HG02943 (cell line): ENCODE results near the gene FOXN1.

Experiments
- ATAC-seq: cut with Tn5 transposase; IDR thresholded peaks from one replicate; pipeline ENCODE4 v1.9.1; 2021; ENCODE audit warnings: mild to moderate bottlenecking, low read depth, moderate library complexity; ENCODE audit not compliant: unreplicated experiment

The FOXN1 gene

GRCh38 chr17:28477928-28478327 is 28.2 kb upstream of the FOXN1 start:
- ATAC-seq: no peak

DNA sequence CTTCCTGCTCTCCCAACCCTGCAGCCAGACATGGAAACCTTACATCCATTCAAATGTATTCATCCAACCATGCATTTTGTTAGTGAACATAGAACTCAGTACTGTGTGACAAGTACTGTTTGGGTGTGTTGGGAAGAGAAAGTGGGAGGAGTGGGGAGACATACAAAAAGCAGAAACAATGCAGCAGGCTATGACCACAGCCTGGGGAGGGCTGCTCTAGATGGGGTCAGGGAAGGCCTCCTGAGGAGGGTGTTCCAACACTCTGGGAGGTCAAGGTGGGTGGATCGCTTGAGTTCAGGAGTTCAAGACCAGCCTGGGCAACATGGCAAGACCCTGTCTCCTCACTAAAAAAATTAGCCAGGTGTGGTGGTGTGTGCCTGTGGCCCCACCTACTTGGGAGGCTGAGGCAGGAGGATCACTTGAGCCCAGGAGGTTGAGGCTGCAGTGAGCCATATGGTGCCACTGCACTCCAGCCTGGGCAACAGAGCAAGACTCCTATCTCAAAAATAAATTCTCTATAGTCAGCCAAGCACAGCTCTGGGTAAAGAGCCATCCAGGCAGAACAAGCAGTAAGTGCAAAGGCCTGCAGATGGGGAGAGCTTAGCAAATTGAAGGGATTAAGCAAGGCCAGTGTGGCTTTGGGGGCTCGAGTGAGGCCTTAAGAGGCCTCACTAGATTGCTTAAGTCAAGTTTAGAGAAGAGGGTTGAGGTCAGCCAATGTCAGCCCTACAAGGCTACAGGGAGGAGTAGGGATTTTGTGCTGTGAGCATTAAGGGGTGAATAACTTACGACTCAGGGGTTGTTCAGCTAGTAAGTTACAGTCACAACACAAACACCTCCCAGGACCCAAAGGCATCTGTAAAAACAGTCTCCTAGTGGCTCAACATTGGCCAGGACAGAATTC is 27.2 kb upstream of the FOXN1 start:
- no peak for ATAC-seq

GRCh38 chr17:28480278-28480677 is 25.9 kb upstream of the FOXN1 start:
- no peak for ATAC-seq

DNA sequence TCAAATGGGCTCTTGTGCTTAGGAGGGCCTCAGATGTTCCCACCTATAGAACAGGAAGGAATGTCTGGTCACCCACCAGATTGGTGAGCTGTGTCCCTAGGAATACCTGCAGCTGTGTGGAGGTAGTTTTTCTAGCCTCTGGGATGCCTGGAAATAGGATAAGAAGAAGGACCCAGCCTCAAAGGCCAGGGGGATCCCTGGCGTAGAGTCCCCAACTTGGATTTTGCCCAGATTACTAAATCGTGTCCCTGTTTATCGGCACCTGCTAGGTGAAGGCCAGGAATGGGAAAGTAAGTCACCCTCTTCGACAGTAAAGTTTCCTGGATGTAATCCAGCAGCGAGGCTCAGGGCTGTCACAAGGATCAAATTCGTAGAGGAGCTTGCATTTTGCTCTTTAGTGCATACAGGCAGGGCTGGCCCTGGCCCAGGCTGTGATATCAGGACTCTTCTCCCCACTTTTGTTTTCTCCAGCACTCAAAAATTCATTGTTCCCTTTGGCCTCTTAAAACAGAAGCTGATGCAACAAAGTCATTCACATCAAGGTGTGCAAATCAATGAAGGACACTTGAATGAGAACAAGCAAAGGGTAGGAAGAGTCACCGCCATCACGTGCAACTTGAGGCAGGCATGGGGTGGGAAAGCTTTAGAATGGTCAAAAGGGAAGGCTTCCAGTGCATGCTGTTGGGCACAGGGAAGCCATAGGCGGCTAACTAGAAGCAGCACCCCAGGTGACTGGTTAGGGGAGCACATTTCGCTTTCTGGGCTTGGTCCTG is 25.2 kb upstream of the FOXN1 start:
- ATAC-seq: no peak

- no peak for ATAC-seq
Measured at GRCh38 chr17:28482551-28483199, 23.5 kb upstream of the FOXN1 start.

DNA sequence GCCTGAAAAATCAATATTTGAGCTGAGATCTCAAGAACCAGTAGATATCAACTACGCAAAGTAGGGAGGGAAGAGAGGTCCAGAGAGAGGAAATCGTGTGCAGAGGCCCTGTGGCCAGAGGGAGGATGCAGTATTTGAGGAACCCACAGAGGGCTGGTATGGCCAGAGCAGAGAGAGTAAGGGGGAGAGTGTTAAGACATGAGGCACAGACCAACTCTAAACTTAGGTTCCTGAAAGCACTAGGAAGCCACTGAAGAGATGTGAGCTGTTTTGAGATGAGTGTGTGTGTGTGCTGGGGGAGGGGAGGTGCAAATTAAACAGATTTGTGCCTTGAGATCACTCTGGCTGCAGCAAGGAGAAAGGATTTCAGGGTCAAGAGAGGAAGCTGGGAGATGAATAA is 21.9 kb upstream of the FOXN1 start:
- ATAC-seq: no peak

DNA sequence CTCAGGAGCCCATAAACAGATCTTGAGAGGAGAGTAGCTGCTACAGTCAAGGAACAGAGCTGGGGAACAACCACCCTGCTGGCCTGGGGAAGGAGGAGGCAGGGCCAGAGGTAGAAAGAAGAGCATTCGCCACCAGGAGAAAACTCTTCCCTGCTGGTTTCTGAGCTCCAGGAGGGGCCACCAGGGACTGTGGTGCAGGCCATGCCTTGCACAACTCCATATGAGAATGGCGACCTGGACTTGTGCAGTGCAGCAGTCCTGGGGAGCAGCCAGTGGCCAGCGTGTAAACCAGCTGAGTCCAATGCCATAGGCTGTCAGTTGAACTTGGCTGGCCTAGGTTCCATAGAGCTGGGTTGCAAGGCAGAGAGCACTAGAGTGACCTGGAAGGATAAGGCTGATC is 21.1 kb upstream of the FOXN1 start:
- ATAC-seq: no peak

- no peak for ATAC-seq
Measured at GRCh38 chr17:28487881-28488532, 18.1 kb upstream of the FOXN1 start.

- no peak for ATAC-seq
Measured at GRCh38 chr17:28488533-28489276, 17.4 kb upstream of the FOXN1 start.

DNA sequence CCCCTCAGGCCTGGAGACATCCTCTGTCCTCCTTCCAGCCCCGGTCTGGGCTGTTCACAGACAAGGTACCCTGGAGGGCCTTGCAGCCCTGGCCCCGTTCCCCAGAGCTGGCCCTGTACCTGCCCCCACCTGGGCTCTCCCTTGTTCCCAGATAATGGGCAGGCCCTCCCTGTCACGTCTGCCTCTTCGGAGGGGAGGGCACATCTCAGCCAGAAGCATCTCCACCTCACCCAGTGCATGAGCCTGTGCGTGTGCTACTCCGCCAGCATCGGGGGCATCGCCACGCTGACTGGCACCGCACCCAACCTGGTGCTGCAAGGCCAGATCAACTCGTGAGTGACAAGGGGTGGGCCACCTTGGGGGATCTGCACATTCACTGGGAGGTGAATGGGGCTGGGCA is 14.9 kb upstream of the FOXN1 start:
- ATAC-seq: no peak

DNA sequence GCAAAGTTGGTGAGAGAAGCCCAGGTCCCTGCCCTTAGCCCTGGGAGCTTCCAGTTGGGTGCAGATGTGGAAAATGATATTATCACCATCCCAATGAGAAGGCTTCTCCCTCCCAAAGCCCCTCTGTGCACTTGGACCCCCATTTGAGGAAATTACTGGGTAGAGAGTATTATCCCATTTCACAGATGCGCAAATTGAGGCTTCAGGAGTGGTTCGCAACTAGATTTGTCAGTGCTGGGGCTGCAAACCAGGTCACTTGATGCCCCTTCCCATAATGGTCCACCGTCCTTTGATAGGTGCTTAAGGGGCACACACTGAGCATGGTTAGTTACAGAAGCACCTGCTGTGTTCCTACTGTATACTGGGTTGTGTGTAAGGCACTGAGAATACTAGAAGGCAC is 14.3 kb upstream of the FOXN1 start:
- ATAC-seq: no peak

DNA sequence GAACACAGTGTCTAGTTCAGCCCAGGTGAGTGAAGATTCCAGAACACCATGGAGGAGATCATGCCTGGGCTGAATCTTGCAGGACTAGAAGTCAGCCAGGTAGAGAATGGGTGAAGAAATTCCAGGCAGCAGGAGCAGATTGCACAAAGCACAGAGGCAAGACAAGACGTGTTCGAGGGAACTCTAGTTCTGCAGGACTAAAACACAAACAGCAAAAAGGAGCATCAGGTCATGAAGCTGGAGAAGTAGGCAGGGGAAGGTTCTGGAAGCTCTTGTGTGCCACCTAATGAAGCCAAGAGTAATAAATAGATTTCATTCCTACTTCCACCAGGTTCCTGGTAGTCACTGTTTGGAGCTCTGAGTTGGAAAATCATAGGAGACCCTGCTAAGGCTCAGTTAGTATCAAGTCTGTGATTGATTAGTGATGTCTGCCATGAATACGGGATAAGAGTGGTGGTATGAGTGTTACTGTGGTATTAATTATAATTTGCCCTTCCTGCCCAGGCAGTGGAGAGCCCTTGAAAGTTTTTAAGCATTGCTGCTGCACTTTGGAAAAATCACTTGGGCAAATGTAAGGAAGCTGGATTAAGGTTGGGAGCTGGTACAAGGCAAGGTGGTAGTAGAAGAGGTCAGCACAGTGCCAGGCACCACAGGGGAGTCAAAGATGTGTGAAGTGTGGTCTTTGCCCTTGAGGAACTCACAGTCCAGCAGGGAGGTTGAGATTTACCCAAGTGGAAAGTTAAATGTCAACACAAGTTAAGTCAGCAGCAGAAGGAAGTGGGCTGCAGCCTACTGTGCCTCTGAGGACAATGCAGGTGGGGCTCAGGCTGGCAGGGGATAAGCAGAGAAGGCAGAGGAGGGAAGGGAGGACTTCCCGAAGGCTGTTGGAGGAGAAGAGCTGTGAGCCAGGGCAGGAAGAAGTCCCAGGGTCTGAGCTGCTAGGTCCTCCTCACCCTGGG is 13.5 kb upstream of the FOXN1 start:
- ATAC-seq: no peak

DNA sequence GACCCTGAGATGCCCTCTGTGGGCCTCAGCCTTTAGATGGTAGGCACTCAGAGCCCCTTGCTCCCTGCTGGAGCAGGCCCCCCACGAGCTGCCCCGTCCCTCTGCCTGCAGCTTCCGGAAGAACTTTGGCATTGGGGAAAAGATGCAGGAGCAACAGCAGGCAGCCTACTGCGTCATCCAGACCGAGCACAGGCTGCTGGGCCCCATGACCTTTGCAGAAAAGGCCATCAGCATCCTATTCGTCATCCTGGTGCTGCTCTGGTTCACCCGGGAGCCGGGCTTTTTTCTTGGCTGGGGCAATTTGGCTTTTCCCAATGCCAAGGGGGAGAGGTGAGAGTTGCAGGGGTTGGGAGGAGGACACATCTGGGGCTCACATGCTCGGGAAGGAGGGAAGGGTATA is 12.7 kb upstream of the FOXN1 start:
- ATAC-seq: no peak

DNA sequence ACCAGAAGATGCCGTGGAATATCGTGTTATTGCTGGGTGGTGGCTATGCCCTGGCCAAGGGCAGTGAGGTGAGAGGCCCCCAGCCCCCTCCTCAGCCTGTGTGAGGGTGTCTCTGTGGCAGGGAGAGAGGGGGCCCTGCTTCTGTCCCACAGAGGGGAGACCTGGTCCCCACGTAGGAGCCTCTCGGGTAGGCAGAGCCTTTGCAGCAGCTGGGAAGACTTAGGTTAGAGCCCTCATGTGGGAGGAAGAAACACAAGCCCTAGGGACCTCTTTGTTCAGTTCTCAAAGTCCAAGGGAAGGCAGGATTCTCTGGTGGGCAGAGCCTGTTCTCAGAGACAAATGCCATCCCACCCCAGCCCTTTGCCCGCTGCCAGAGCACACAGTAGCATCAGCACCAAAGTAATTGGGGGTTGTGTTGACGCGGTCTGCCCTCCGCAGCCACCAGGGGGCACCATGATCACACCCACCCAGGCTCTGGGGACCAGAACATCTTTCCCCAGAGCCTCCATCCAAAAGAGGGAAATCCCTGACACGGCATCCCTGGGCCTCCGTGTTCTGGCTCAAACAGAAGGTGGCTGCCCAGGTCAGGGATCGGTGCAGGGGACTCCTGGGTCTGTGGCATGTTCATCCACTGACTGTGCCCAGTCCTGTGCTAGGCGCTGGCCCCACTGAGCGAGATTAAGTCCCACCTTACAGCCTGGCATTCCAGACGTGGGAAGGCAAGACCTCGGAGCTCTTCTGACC is 11.5 kb upstream of the FOXN1 start:
- no peak for ATAC-seq

GRCh38 chr17:28495635-28496034 is 10.5 kb upstream of the FOXN1 start:
- ATAC-seq: no peak

- ATAC-seq: no peak
Measured at GRCh38 chr17:28497931-28498330, 8.2 kb upstream of the FOXN1 start.

- ATAC-seq: no peak
Measured at GRCh38 chr17:28498652-28499363, 7.3 kb upstream of the FOXN1 start.

GRCh38 chr17:28499364-28499664 is 6.8 kb upstream of the FOXN1 start:
- no peak for ATAC-seq
